Measurements from ENCODE around the gene GARIN5B.

Gene GARIN5B

GRCh38 chr19:55319785-55320184 is 43.3 kb downstream of the GARIN5B start:
- FAIRE-seq, result no peak

GRCh38 chr19:55316646-55317045 is 46.4 kb downstream of the GARIN5B start:
- no peak for FAIRE-seq

GRCh38 chr19:55315956-55316525 is 47.0 kb downstream of the GARIN5B start:
- FAIRE-seq, result no peak

GRCh38 chr19:55314396-55314795 is 48.7 kb downstream of the GARIN5B start:
- no peak for FAIRE-seq

GRCh38 chr19:55312621-55313512 is 50.2 kb downstream of the GARIN5B start:
- FAIRE-seq, result no peak

GRCh38 chr19:55311797-55312196 is 51.3 kb downstream of the GARIN5B start:
- FAIRE-seq, result no peak

GRCh38 chr19:55311397-55311796 is 51.7 kb downstream of the GARIN5B start:
- FAIRE-seq, result no peak

- FAIRE-seq, result no peak
Measured at GRCh38 chr19:55310498-55310897, 52.6 kb downstream of the GARIN5B start.

- no peak for FAIRE-seq
Measured at GRCh38 chr19:55309448-55309847, 53.6 kb downstream of the GARIN5B start.

GRCh38 chr19:55308281-55308680 is 54.8 kb downstream of the GARIN5B start:
- FAIRE-seq, result no peak

- no peak for FAIRE-seq
Measured at GRCh38 chr19:55306712-55307111, 56.3 kb downstream of the GARIN5B start.

- FAIRE-seq, result no peak
Measured at GRCh38 chr19:55305983-55306562, 57.0 kb downstream of the GARIN5B start.

- no peak for FAIRE-seq
Measured at GRCh38 chr19:55305491-55305890, 57.6 kb downstream of the GARIN5B start.

GRCh38 chr19:55304980-55305379 is 58.1 kb downstream of the GARIN5B start:
- no peak for FAIRE-seq

Measured in islet of Langerhans (tissue), 1 donor.